ENCODE measurements around the gene PACS2. TPM values are rescaled to one million over a fixed set of nuclear protein-coding genes. Genes with fewer than 3 reads are reported as not detected.

The PACS2 gene
- total and polyA plus RNA-seq, 4 donors, result 5.1 to 21.9 (median 9.8) TPM

DNA sequence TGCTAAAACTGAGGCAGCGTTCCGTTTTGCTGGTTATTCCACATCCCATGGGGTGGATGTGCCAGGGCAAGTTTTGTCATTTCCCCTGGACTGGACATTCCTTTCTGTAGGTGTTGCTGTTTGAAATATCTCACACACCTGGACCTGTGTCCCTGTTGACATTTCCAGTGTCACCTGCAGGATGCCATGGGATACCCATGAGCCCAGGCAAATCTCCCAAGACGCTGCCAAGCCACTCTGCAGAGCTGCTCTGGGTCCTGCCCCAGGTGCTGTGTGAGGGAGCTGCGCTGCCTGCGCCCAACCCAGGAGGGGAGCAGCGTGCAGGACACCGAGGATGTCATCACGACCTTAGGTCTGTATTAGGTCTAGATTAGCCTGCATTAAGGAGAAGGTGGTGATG, 5.2 kb upstream of the PACS2 start:
- Histone ChIP-seq H3K4me3 (ENCODE audit: low read depth in 1 of 3, low read length in 3 of 3) (no peak overlapping the region), H3K27ac (ENCODE audit: low read depth in 1 of 2, low read length in 2 of 2) (no peak overlapping the region), H3K9me3 (ENCODE audit: control insufficient read depth in 4 of 4, low read length in 3 of 4) (no peaks in the 10 kb centered on the region), H3K36me3 (ENCODE audit: control insufficient read depth in 4 of 4, insufficient read depth in 3 of 4, low read depth in 1 of 4, low read length in 3 of 4) (no peaks in the 10 kb centered on the region), H3K9ac (ENCODE audit: low read depth in 1 of 2, low read length in 2 of 2) (no peak overlapping the region), H3K4me1 (ENCODE audit: control insufficient read depth in 4 of 4, insufficient read depth in 4 of 4, low read length in 3 of 4) (peaks cover 0 to 4% (median 1%) of the 10 kb centered on the region in 4 donors), H3K27me3 (ENCODE audit: control insufficient read depth in 4 of 4, insufficient read depth in 4 of 4, low read length in 3 of 4) (no peaks in the 10 kb centered on the region)
- no peak for TF ChIP-seq HNF4A (conservative IDR thresholded peaks at IDR 0.05)
- no peak for TF ChIP-seq JUND (IDR thresholded peaks at IDR 0.05)
- TF ChIP-seq, protein P1, sequence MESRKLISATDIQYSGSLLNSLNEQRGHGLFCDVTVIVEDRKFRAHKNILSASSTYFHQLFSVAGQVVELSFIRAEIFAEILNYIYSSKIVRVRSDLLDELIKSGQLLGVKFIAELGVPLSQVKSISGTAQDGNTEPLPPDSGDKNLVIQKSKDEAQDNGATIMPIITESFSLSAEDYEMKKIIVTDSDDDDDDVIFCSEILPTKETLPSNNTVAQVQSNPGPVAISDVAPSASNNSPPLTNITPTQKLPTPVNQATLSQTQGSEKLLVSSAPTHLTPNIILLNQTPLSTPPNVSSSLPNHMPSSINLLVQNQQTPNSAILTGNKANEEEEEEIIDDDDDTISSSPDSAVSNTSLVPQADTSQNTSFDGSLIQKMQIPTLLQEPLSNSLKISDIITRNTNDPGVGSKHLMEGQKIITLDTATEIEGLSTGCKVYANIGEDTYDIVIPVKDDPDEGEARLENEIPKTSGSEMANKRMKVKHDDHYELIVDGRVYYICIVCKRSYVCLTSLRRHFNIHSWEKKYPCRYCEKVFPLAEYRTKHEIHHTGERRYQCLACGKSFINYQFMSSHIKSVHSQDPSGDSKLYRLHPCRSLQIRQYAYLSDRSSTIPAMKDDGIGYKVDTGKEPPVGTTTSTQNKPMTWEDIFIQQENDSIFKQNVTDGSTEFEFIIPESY (IDR thresholded peaks at IDR 0.05), result no peak
- TF ChIP-seq, protein P2, sequence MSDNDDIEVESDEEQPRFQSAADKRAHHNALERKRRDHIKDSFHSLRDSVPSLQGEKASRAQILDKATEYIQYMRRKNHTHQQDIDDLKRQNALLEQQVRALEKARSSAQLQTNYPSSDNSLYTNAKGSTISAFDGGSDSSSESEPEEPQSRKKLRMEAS (IDR thresholded peaks at IDR 0.05), result no peak
- no peak for TF ChIP-seq EGR1 (IDR thresholded peaks at IDR 0.05; ENCODE audit: low read depth in 2 of 2)
- TF ChIP-seq, protein P3, sequence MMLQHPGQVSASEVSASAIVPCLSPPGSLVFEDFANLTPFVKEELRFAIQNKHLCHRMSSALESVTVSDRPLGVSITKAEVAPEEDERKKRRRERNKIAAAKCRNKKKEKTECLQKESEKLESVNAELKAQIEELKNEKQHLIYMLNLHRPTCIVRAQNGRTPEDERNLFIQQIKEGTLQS (IDR thresholded peaks at IDR 0.05), result no peak
- no peak for TF ChIP-seq RXRA (IDR thresholded peaks at IDR 0.05)
- TF ChIP-seq, protein P4, sequence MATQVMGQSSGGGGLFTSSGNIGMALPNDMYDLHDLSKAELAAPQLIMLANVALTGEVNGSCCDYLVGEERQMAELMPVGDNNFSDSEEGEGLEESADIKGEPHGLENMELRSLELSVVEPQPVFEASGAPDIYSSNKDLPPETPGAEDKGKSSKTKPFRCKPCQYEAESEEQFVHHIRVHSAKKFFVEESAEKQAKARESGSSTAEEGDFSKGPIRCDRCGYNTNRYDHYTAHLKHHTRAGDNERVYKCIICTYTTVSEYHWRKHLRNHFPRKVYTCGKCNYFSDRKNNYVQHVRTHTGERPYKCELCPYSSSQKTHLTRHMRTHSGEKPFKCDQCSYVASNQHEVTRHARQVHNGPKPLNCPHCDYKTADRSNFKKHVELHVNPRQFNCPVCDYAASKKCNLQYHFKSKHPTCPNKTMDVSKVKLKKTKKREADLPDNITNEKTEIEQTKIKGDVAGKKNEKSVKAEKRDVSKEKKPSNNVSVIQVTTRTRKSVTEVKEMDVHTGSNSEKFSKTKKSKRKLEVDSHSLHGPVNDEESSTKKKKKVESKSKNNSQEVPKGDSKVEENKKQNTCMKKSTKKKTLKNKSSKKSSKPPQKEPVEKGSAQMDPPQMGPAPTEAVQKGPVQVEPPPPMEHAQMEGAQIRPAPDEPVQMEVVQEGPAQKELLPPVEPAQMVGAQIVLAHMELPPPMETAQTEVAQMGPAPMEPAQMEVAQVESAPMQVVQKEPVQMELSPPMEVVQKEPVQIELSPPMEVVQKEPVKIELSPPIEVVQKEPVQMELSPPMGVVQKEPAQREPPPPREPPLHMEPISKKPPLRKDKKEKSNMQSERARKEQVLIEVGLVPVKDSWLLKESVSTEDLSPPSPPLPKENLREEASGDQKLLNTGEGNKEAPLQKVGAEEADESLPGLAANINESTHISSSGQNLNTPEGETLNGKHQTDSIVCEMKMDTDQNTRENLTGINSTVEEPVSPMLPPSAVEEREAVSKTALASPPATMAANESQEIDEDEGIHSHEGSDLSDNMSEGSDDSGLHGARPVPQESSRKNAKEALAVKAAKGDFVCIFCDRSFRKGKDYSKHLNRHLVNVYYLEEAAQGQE (IDR thresholded peaks at IDR 0.05), result no peak
- no peak for TF ChIP-seq FOXA1 (IDR thresholded peaks at IDR 0.05)
- TF ChIP-seq TAF1 (conservative IDR thresholded peaks at IDR 0.05), result no peak
- no peak for TF ChIP-seq GABPA (IDR thresholded peaks at IDR 0.05 in 1 of 2, conservative IDR thresholded peaks at IDR 0.05 in 1 of 2)
- no peak for TF ChIP-seq FOXA2 (IDR thresholded peaks at IDR 0.05)
- 97% methylated on average over 8 of the region's 8 CpGs for WGBS
- no peak for DNase-seq (ENCODE audit: low spot score)

DNA sequence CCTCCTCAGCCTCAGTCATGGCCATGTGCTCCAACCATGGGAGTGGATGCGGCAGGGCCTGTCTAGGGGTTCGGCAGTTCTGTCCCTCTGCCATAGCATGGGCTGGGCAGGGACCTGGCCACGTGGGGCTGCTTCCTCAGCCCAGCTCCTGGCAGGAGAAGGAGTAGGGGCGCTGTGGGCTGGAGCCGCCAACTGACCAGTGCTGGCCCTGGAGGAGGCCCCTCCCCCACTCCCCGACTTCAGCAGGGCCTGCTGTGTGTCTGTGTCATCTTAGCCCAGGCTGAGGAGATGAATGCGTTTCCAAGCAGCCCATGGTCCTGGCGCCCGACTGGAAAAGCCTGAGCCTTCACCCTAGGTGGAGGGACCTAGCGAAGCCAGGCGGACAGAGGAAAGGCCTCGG, 2.7 kb upstream of the PACS2 start:
- Histone ChIP-seq H3K36me3 (ENCODE audit: control insufficient read depth in 4 of 4, insufficient read depth in 3 of 4, low read depth in 1 of 4, low read length in 3 of 4) (peaks cover 0 to 3% (median 0%) of the 10 kb centered on the region in 4 donors), H3K9me3 (ENCODE audit: control insufficient read depth in 4 of 4, low read length in 3 of 4) (no peaks in the 10 kb centered on the region), H3K27me3 (ENCODE audit: control insufficient read depth in 4 of 4, insufficient read depth in 4 of 4, low read length in 3 of 4) (no peaks in the 10 kb centered on the region), H3K4me3 (ENCODE audit: low read depth in 1 of 3, low read length in 3 of 3) (no peak overlapping the region), H3K9ac (ENCODE audit: low read depth in 1 of 2, low read length in 2 of 2) (no peak overlapping the region), H3K27ac (ENCODE audit: low read depth in 1 of 2, low read length in 2 of 2) (no peak overlapping the region), H3K4me1 (ENCODE audit: control insufficient read depth in 4 of 4, insufficient read depth in 4 of 4, low read length in 3 of 4) (peaks cover 11 to 15% (median 12%) of the 10 kb centered on the region in 4 donors)
- 88% methylated on average over 12 of the region's 12 CpGs for WGBS
- DNase-seq (ENCODE audit: low spot score), result no peak
- TF ChIP-seq YY1 (IDR thresholded peaks at IDR 0.05), result no peak
- TF ChIP-seq RAD21 (IDR thresholded peaks at IDR 0.05), result no peak
- TF ChIP-seq NR2F2 (IDR thresholded peaks at IDR 0.05), result no peak
- no peak for TF ChIP-seq EGR1 (IDR thresholded peaks at IDR 0.05; ENCODE audit: low read depth in 2 of 2)
- no peak for TF ChIP-seq HNF4G (IDR thresholded peaks at IDR 0.05)
- TF ChIP-seq FOXA1 (IDR thresholded peaks at IDR 0.05), result no peak
- TF ChIP-seq SP1 (IDR thresholded peaks at IDR 0.05), result no peak
- no peak for TF ChIP-seq JUND (IDR thresholded peaks at IDR 0.05)
- TF ChIP-seq, protein P2 (IDR thresholded peaks at IDR 0.05), result no peak
- TF ChIP-seq, protein P3 (IDR thresholded peaks at IDR 0.05), result no peak
- no peak for TF ChIP-seq GABPA (IDR thresholded peaks at IDR 0.05 in 1 of 2, conservative IDR thresholded peaks at IDR 0.05 in 1 of 2)
- TF ChIP-seq, protein P5, sequence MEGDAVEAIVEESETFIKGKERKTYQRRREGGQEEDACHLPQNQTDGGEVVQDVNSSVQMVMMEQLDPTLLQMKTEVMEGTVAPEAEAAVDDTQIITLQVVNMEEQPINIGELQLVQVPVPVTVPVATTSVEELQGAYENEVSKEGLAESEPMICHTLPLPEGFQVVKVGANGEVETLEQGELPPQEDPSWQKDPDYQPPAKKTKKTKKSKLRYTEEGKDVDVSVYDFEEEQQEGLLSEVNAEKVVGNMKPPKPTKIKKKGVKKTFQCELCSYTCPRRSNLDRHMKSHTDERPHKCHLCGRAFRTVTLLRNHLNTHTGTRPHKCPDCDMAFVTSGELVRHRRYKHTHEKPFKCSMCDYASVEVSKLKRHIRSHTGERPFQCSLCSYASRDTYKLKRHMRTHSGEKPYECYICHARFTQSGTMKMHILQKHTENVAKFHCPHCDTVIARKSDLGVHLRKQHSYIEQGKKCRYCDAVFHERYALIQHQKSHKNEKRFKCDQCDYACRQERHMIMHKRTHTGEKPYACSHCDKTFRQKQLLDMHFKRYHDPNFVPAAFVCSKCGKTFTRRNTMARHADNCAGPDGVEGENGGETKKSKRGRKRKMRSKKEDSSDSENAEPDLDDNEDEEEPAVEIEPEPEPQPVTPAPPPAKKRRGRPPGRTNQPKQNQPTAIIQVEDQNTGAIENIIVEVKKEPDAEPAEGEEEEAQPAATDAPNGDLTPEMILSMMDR (IDR thresholded peaks at IDR 0.05; ENCODE audit: low read depth, low read length, missing input control), result no peak
- TF ChIP-seq, protein P4 (IDR thresholded peaks at IDR 0.05), result no peak
- no peak for TF ChIP-seq TAF1 (conservative IDR thresholded peaks at IDR 0.05)
